22Rv1 (cell line): ENCODE data around the gene RAPGEF4.

Source experiments
- CTCF ChIP-seq: fragments of 450-650 bp; IDR thresholded peaks from 2 replicates; pipeline ENCODE4 v1.5.1; 2017; ENCODE audit warnings: mild to moderate bottlenecking
- ZFX ChIP-seq: fragments of 450-650 bp; IDR thresholded peaks from 2 replicates; pipeline ENCODE4 v1.6.1; 2017; ENCODE audit warnings: antibody characterized with exemption, borderline replicate concordance

GRCh38 chr2:172877826-172878225 lies 142.2 kb downstream of the RAPGEF4 start:
- TF ChIP-seq CTCF (no peak), ZFX (no peak)
